NCI-H2171 (cell line): Measurements from ENCODE around the gene SMOC2.
"Not testable (repeated sequence)": the region's sequence is repeated elsewhere in the genome, so short reads cannot be mapped to it uniquely, and the experiment has no call there.

Experiments used
- DNase-seq: peaks from one replicate; lab custom pipeline; 2025; lab: John Stamatoyannopoulos, UW

Gene SMOC2

DNA sequence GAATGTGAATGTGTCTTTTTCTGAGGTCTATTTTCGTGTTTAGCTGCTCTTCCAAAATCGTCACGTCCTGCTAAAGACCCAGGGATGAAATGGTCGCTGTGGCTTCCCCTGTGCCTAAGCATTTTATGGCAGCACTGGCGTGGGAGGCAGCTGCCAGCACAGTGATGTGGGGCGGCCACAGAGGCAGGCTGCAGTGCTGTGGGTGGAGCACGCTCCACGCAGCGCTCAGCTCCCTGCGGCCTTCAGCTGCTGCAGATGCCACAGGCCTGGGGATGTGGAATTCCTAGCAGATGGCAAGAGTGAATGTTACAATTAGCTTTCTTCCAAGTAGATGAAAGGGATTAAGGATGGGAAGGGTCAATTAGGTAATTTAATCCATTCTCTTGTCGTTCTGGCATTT is 242.6 kb downstream of the SMOC2 start:
- no peak for DNase-seq

DNA sequence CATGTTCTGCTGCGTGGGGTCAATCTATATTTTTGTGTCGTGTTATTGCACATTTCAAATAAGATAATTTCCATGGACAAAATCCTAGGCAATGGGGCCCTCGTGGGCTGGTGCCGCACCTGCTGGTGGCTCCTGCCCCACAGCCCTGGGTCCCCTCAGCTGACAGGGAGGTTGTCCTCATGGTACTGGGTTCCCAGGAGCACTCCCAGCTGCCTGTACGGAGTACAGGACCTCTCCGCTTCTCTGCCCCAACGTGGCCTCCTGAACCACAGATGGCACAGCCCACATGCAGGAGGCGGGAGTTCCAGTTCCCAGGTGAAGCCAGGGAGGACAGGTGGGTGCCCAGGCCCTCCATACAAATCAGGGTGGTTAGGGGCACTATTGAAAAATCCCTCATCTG is 243.5 kb downstream of the SMOC2 start:
- no peak for DNase-seq

DNA sequence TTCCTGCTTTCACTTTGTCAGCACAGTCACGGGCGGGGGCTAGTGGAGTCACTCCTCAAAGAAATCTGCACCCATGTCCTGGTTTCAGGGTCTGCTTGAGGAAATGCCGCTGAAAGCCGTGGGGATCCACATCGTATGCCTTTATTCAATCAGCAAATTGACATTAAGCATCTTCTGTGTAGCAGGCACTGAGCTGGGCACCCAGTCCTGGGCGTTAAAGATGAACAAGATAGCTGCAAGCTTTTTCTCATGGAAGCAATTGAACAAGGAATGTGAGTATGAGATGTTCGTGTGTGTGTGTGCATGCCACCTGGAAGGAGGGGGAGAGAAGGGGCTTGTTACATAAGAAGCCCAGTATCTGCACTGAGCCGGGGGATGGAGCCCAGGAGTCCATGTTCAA is 243.9 kb downstream of the SMOC2 start:
- DNase-seq, result no peak

DNA sequence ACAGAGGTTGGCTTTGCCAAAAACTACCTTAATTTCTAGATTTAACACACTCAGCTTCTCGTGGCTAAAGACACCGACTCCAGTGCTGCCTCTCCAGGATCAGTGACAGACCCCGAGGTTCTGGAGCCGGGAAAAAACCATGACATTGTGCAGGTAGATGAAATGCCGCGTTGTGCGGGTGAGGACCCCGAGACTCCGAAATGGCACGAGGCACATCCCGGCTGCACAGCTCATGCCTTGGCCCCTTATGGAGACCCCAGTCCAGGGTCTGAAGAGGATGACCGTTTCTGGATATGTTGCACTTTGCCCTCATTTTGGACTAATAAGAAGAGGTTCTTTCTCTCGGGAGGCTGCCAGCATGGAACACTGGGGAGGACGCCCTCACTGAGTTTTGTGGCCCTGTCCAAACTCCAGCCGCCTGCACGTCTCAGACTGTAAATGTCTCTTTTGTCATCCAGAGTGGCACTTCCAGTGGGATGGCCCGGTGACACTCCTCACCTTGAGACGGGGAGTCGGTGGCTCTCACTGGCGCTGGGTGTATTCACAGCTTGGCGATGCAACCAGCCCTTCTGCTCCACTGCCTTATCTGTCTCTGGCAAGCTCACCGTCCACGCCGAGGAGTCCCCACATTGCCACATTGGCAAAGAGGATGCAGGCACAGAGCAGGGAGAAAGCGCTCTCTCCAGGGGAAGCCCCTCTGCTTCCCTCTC is 245.2 kb downstream of the SMOC2 start:
- DNase-seq, result no peak

DNA sequence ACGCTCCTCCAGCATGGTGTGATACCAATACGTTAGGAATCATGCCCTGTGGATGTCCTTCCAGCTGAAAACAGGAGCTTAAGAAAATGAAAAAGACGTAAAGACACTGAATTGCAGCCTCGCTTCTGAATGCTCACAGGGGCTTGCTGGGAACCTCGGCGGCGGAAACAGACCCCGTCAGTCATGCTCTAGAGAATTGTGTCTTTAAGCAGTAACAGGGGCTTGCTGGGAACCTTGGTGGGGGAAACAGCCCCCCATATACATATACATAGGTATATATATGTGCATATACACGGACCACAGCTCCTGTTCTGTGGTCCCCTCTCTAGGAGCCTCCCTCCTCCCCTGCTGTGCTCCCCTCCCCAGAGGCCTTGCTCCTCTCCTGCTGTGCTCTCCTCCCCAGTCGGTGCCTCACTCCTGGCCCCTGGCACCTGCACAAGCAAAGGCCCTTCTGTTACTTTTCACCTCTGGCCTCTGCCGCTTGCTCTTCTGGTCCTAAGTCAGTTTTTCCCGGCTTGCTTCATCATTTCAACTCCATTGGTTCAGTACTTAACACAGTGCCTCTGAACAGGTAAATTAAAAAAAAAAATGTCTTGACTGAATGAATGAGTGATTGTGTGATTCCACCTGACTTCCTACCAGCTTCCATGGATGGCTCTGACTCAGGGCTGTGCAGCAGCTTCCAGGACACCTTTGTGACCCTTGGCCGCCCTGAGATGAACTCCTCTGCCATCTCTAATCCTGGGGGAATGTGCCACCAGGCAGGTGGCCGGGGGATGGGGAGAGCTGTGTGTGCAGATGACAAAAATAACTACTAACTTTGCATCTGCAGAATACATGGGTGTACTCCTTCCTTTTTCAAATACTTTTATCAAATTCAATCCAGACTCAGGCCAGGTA is 246.1 kb downstream of the SMOC2 start:
- no peak for DNase-seq

DNA sequence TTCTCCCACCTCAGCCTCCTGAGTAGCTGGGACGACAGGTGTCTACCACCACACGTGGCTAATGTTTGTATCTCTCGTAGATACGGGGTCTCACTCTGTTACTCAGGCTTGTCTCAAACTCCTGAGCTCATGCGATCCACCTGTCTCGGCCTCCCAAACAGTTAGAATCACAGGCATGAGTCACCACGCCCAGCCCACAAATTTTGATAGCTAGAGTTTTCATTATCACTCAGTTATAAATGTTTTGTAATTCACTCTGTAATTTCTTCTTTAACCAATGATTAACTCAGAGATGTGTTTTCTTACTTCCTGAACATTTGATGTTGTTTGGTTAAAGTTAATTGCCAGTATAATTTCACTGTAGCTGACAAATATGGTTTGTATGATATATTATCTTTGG is 249.3 kb downstream of the SMOC2 start:
- no peak for DNase-seq

DNA sequence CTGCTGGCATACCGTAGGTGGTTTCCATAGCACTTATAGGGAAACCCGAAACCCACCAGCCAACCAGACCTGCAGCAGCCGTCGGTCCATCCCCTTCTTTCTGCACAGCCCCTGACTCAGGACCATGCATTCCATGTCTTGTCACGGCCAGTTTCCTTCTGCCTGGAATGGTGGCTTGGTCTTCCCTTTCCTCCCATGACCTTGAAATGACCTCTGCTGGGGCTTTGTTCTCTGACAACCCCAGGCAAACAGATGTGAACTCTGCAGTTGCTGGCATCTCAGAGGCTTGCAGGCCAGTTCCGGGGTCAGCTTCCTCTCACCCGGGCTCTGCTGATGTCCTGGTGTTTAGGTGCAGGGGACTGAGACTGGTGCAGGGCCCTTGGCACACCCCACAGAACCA is 250.8 kb downstream of the SMOC2 start:
- DNase-seq, result no peak

DNA sequence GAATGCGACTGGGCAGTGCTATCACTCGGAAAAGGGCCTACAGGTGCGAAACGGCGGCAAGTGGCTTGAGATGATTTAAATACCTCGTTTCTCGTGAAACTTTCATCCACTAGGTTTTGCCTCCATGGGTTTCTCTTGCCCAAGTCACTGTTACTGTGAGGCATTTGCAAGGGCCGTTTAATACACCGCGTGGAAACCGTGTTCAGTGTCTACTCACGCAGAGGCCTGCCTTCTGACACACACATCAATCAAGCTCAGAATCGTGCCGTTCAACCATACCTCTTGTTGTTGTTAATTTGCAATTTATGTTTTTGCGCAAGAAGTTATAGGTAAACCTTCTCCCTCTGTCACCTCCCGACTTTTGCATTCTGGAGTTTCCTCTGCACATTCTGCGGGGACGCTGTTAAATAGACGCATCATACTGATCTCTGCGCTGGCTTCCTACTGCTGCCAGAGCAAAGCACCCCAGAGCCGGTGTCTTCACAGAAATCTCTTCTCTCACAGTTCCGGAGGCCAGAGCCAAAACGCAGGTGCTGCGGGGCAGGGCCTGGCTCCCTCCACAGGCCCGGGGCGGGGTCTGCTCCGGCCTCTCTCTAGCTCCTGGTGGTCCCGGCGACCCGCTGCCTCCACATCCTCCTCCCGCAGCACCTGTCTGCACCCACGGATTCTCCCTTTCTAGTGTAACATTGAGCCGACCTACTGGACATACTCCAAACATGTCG is 251.4 kb downstream of the SMOC2 start:
- DNase-seq, result no peak

DNA sequence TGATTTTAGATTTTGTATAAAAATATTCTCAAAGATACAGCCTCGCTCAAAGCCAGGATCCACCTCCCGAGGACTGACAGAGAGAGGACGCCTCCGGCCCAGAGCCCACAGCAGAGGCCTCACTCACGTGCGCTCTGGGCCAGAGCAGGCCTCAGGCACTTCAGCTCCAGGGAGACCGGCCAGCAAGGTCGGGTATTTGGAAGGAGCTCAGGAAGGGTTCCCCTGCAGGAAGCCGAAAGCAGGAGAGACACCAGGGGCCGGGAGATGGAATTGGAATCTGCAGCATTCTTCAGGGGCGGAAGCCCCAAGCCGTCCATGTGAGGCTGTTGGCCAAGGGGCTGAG is 251.9 kb downstream of the SMOC2 start:
- DNase-seq, result not testable (repeated sequence)

DNA sequence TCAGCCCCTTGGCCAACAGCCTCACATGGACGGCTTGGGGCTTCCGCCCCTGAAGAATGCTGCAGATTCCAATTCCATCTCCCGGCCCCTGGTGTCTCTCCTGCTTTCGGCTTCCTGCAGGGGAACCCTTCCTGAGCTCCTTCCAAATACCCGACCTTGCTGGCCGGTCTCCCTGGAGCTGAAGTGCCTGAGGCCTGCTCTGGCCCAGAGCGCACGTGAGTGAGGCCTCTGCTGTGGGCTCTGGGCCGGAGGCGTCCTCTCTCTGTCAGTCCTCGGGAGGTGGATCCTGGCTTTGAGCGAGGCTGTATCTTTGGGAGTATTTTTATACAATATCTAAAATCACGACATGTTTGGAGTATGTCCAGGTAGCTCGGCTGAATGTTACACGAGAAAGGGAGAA is 253.8 kb downstream of the SMOC2 start:
- DNase-seq, result not testable (repeated sequence)

DNA sequence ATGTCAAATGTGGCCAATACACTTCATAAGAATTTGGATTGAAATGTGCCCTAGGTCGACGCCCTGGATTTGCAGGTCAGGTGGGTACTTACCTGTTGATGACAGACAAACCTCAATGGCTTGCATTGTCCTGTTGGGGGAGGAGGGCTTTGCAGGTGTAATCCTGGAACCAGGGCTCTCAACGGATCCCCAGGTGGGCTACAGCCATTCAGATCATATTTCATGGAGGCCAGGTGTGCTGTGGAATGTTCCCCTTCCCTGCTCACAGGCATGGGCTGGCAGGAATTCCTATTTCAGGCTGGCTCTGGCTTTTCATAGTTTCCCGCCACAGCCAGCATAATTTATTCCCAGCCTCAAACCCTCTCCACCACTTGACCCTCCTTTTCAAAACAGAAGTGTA is 254.7 kb downstream of the SMOC2 start:
- DNase-seq, result no peak

DNA sequence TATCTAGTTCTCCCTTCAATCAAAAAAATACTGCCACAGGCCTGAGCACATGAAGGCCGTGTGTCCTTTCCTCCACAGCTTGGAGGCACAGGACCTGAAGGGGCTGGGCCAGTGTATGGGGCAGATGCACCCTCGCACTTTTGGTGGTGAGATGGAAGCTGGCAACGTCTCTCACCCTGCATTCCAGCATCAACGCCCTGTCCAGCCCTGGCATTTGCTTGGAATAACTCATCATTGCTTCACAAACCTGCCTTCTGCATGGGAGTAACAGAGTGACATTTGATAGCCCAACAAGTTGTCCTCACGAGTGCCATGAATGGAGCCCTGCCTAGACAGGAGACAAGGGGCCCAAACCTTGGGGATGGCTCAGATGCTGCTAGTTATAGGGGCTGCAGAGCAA is 257.9 kb downstream of the SMOC2 start:
- DNase-seq, result no peak

DNA sequence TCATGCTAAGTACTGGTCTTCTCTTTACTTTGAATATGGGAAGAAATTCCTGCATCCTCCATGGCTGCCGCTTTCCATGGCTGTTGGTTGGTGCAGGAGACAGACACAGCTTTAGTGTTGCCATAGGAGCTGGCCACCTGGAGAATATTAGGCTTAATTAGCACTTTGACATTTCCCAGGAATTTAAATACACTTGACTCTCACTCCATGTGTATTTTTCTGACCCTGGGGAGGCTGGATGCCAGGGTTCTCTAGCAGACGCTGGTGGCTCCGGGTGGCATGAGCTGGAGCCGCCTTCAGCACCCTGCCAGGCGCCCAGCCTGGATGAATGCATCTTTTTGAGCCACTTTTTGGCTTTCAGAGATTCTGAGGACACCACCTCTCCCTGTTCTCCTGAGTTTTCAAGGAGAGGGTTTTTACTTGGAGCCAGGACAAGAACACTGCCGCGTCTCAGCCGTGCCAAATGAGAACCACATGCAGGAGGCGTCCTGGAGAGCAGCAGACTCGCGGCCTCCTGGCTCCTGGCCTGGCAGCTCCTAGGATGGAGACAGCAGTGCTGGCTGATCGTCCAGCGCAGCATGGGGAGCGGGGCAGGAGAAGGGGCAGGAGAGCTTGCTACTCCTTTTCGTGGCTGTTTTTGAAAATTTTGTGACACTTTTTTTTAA is 258.8 kb downstream of the SMOC2 start:
- no peak for DNase-seq

DNA sequence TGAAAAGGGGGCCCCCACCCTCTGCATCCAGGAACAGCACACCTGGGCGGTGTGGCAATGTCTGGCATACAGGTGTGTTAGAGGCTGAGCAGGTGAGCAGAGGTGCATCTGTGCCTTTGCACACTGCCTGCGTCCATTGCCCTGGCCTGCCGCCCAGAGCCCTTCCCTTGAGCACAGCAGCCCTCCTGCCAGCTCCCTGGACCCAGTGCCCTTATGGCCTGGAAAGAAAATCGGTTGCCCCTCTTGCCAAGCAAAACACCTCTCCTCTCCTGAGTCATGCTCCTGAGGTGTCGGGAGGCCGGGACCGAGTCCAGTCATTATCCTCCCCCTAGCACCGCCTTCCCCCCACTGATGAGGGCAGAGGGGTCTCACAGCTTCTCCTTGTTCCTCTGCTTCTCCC is 259.9 kb downstream of the SMOC2 start:
- DNase-seq, result no peak

DNA sequence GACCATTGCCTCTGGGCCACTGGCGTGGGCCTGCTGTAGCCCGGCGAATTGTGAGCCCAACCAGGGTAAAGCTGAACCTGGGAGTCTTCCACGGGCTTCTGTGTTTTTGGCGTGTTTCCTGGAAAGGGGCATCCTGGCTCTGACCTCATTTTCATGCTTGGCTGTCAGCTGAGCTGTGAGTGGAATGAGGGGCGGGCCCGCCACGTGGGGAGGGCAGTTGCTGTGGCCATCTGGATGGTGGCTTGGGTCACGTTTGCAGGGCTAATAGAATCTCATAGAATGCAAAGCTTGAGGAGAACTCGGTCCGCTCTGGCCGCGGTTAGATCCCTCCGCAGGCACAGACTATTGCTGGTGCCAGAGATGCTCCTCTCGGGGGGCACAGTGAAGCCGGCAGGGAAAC is 263.0 kb downstream of the SMOC2 start:
- DNase-seq, result no peak

DNA sequence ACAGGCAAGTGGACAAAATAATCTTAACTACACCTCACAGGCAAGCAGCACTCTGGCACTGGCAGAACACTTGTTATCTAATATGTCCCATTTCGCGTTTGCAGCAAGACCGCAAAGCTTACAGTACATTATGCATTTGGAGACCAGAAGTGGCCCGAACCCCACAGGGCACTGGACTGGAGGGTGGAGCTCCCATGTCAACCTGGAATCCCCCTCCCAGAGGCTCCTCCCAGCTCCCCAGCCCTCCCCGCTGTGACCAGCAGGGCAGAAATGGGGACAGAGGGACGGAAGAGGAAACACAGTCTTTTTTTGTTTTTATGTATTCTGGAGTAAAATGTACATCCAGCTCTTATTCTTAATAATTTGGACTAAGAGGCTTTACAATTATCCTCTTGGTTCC is 263.7 kb downstream of the SMOC2 start:
- no peak for DNase-seq

DNA sequence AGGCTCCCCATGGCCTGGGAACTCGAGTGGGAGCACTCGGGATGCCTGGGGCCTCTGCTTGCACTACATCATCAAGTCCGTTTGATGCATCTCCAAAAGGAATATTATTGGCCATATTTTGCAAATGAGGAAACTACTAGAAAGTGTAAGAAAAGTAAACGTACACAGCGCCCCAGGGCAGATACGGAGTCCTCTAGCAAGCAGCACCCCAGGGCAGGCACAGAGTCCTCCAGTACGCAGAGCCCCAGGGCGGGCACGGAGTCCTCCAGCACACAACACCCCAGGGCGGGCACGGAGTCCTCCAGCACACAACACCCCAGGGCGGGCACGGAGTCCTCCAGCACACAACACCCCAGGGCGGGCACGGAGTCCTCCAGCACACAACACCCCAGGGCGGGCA is 264.3 kb downstream of the SMOC2 start:
- not testable (repeated sequence) for DNase-seq

DNA sequence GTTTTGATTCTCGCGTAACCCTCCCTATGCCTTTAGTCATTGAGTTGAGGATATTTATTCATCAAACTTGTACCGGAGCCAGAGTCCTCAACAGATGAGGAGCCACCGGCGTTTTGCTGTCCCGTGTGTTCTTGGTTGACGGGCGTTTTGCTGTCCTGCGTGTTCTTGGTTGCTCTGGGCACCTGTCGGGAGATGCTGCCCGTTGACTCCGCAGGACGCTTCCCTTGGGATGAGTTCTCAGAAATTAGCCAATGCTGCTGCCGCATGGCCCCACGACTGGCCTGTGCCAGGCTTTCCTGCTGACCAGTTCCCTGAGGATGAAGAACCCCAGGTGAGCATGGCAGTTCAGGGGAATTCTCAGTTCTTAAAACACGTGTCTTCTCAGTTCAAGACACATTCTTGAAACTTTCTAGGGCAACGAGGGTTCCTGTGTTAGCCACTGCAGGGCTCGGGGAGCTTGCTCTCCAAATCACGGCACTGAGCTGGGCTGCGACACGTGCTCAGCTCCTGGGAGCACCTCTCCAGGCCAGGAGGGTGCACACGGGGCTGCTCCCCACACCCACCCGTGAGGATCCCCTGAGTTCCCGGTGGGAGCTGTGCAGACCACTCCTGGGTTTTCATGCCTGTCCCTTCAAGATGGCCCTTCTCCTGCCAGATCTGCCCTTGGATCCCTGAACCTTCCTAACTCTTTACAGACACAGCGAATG is 265.6 kb downstream of the SMOC2 start:
- DNase-seq, result no peak

DNA sequence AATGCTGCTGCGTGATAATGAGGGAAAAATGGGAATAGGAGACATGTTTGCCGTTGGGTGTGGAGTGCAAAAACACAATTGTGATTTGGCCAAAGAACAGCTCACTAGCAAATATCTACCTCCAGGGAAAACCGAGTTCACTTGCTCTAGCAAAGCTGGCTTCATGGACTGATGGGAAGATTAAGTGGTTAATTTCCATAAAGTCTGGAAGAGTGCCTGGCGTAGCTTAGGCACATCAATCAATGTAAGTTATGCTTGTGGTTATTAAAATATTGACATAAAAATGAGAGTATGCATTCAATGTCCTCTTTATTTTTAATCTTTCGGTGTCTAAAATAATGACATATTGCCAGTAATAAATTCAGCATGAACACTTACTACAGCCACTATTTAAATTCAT is 267.5 kb downstream of the SMOC2 start:
- no peak for DNase-seq

DNA sequence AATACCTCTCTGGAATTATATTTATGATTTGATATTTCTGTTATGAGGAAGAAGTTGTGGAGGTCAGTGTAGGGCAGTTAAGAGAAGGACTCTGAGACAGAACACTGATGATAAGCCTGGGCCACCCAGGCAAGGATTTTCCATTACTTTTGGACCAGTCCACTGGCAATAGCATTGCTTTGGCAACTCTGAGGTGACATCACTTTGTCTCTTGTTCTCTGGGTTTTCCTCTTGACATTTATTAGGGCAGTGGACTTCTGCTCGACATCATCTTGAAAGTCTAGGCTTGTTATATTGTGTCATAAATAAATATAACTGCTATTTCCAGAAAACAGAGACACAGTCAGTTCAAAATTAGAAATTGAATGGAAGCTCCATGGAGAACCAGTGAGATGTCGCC is 268.0 kb downstream of the SMOC2 start:
- no peak for DNase-seq

DNA sequence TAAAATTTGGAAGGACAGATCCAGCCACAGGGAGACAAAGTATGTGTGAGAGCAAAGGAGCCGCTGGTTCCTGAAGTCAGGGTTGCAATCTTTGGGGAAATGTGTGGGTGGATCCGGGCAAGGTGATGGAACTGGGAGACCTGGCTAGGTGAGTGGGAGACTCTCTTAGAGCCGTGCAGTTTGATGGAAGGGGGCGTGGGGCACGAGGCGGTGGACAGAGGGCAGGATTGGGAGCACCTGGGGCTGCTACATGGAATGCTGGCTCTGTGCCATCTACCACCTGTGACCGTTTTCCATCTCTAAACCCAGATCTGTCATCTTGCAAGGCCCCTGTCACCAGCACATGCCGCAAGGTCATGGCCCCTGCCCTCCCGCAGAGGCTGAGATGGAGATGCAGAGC is 268.4 kb downstream of the SMOC2 start:
- DNase-seq, result no peak

DNA sequence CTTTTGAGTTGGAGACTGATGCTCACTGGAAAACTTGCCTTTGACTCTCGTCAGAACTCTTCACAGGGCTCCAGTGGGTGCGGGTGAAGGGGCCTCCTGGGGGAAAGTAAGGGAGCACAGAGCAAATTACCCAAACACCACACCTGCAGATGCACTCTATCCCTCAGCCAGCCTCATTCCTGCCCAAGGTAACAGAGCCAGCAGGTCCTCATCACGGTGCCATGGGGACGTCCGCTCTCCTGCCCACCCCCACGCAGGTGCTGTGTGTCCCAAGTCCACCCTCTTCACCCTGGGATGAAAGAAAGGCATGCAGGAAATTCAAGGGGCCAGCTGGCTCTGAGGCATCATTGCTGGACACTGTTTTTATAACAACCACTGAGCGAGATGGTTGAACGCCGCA is 269.0 kb downstream of the SMOC2 start:
- DNase-seq, result no peak
